PC-3 (cell line): Measurements from ENCODE around the gene KCNH1. TPM values are rescaled to one million over a fixed set of nuclear protein-coding genes. Genes with fewer than 3 reads are reported as not detected.

ENCODE experiments used
- ATAC-seq: fragments of 200-7000 bp; cut with Tn5 transposase; 2 replicates; pipeline ENCODE4 v1.9.1; 2020; ENCODE audit warnings: mild to moderate bottlenecking, moderate library complexity
- BruUV-seq: library from RNA; stranded (reverse); fragments of 400-500 nt; replicated peaks from 2 replicates; lab custom pipeline; 2021; lab: Mats Ljungman, UMichigan
- CTCF ChIA-PET: fragments of 300-600 bp; sonication (Branson Sonifier 250); formaldehyde crosslinking; loops from one replicate; lab custom pipeline; 2022; ENCODE audit warnings: antibody characterized with exemption; lab: Charles Lee
- POLR2A ChIA-PET: fragments of 300-600 bp; sonication (Branson Sonifier 250); formaldehyde crosslinking; loops from one replicate; lab custom pipeline; 2022; ENCODE audit warnings: antibody characterized with exemption; ENCODE audit not compliant: unreplicated experiment; lab: Charles Lee
- DNase-seq: peaks from one replicate; pipeline ENCODE4 v3.0.0-alpha.2; 2015
- H2AFZ ChIP-seq: fragments of 300-600 bp; sonication (generic); 2 replicates; pipeline ENCODE4 v1.6.0; 2016; ENCODE audit warnings: antibody characterized with exemption, low read length
- H3F3A ChIP-seq: fragments of 300-600 bp; sonication (generic); one replicate; pipeline ENCODE4 v1.6.0; 2017; ENCODE audit warnings: antibody characterized with exemption, low read length, control low read depth, mild to moderate bottlenecking; ENCODE audit not compliant: unreplicated experiment
- H3K27ac ChIP-seq: fragments of 300-600 bp; sonication (generic); 2 replicates; pipeline ENCODE4 v1.5.1; 2016; ENCODE audit warnings: mild to moderate bottlenecking, low read length
- H3K27me3 ChIP-seq: fragments of 300-600 bp; sonication (generic); 2 replicates; pipeline ENCODE4 v1.6.1; 2016; ENCODE audit warnings: low read length, mixed read lengths
- H3K36me3 ChIP-seq: fragments of 300-600 bp; sonication (generic); 2 replicates; pipeline ENCODE4 v1.6.1; 2016; ENCODE audit warnings: low read depth, mixed run types, low read length, mixed read lengths
- H3K4me1 ChIP-seq: fragments of 300-600 bp; sonication (generic); 2 replicates; pipeline ENCODE4 v1.5.1; 2016; ENCODE audit warnings: low read length; ENCODE audit not compliant: insufficient read depth
- H3K4me2 ChIP-seq: fragments of 300-600 bp; sonication (generic); 2 replicates; pipeline ENCODE4 v1.6.0; 2016; ENCODE audit warnings: low read length
- H3K4me3 ChIP-seq: fragments of 300-600 bp; sonication (generic); 2 replicates; pipeline ENCODE4 v1.5.1; 2016; ENCODE audit warnings: mild to moderate bottlenecking, low read length, mixed read lengths
- H3K79me2 ChIP-seq: fragments of 300-600 bp; sonication (generic); 2 replicates; pipeline ENCODE4 v1.6.1; 2017; ENCODE audit warnings: low read length, mixed read lengths
- H3K9ac ChIP-seq: fragments of 300-600 bp; sonication (generic); 2 replicates; pipeline ENCODE4 v1.6.0; 2016; ENCODE audit warnings: mild to moderate bottlenecking, low read length
- H3K9me2 ChIP-seq: fragments of 300-600 bp; sonication (generic); replicated peaks from 2 replicates; pipeline ENCODE4 v1.6.1; 2016; ENCODE audit warnings: mixed run types, low read length, mixed read lengths
- H3K9me3 ChIP-seq: fragments of 300-600 bp; sonication (generic); 2 replicates; pipeline ENCODE4 v1.6.1; 2016; ENCODE audit warnings: low read length, mixed read lengths
- H4K20me1 ChIP-seq: fragments of 300-600 bp; sonication (generic); 2 replicates; pipeline ENCODE4 v1.6.1; 2016; ENCODE audit warnings: low read length, mixed read lengths
- EZH2 ChIP-seq: fragments of 300-600 bp; sonication (generic); IDR thresholded peaks from one replicate; pipeline ENCODE4 v1.6.1; 2017; ENCODE audit warnings: antibody characterized with exemption, mild to moderate bottlenecking, low read length; ENCODE audit not compliant: unreplicated experiment
- EZH2phosphoT487 ChIP-seq: fragments of 300-600 bp; sonication (generic); IDR thresholded peaks from 2 replicates; pipeline ENCODE4 v1.6.1; 2018; ENCODE audit warnings: mild to moderate bottlenecking, antibody characterized with exemption, low read length, borderline replicate concordance
- intact Hi-C: fragments of 100-400 bp; cut with micrococcal nuclease; formaldehyde crosslinking; loops from 2 replicates; pipeline ENCODE4 v1.9.0; 2023
- total RNA-seq: library from RNA; depleted of rRNA; stranded (reverse); fragments of >200 nt; gene quantifications from 2 replicates; pipeline ENCODE4 v1.2.3, GENCODE V29; 2014
- TF ChIP-seq, protein P1 (sequence below): fragments of 300-600 bp; sonication (generic); conservative IDR thresholded peaks from 2 replicates; pipeline ENCODE4 v1.5.1; 2017; ENCODE audit warnings: antibody characterized with exemption, low read depth, mild to moderate bottlenecking, low read length

Gene KCNH1
- total RNA-seq, 1 experiment from 2014 or later, result not detected

- H3K36me3 ChIP-seq, result no peaks in the 10 kb centered on the region
- ChIA-PET CTCF (no interaction called here), POLR2A (no interaction called here)
- peaks cover 9% of the 10 kb centered on the region; the same call in 1 of the 2 replicates for H3K27me3 ChIP-seq
- TF ChIP-seq EZH2, result no peak
- TF ChIP-seq EZH2phosphoT487, result no peak
- TF ChIP-seq, protein P1, sequence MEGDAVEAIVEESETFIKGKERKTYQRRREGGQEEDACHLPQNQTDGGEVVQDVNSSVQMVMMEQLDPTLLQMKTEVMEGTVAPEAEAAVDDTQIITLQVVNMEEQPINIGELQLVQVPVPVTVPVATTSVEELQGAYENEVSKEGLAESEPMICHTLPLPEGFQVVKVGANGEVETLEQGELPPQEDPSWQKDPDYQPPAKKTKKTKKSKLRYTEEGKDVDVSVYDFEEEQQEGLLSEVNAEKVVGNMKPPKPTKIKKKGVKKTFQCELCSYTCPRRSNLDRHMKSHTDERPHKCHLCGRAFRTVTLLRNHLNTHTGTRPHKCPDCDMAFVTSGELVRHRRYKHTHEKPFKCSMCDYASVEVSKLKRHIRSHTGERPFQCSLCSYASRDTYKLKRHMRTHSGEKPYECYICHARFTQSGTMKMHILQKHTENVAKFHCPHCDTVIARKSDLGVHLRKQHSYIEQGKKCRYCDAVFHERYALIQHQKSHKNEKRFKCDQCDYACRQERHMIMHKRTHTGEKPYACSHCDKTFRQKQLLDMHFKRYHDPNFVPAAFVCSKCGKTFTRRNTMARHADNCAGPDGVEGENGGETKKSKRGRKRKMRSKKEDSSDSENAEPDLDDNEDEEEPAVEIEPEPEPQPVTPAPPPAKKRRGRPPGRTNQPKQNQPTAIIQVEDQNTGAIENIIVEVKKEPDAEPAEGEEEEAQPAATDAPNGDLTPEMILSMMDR, result no peak
- no peak overlapping the region for H3K27ac ChIP-seq
- H3K4me2 ChIP-seq, result no peak overlapping the region
- H3K9me3 ChIP-seq, result no peaks in the 10 kb centered on the region
- H3K9ac ChIP-seq, result no peak overlapping the region
- BruUV-seq, result no TSS peak
- DNase-seq (no peak), ATAC-seq (no peak)
- intact Hi-C loops, result no loop called here
- H3K79me2 ChIP-seq, result no peaks in the 10 kb centered on the region
- H3K4me1 ChIP-seq, result no peaks in the 10 kb centered on the region
- no peaks in the 10 kb centered on the region for H3F3A ChIP-seq
- no peak overlapping the region for H2AFZ ChIP-seq
- H3K9me2 ChIP-seq, result no peaks in the 10 kb centered on the region
- H3K4me3 ChIP-seq, result no peak overlapping the region
- H4K20me1 ChIP-seq, result no peaks in the 10 kb centered on the region
Measured at GRCh38 chr1:210828996-210829596, 304.9 kb downstream of the KCNH1 start.

DNA sequence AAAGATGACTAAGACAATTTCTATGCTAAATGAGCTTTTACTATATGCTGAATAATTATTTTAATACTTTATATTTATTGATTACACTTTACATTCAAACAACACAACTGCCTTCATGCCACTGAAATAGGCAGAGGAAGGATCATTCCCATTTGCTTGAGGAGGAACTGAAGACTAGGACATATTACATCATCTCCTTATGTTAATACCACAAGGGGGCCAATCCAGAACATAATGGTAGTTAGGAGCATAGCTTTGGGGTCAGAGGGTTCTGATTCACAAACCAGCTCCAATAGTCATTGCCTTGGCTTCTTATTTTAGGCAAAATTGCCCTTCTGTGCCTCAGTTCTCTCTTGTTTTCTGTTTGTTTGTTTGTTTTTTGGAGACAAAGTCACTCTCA lies 306.5 kb downstream of the KCNH1 start:
- H3F3A ChIP-seq, result no peaks in the 10 kb centered on the region
- H3K4me3 ChIP-seq, result no peak overlapping the region
- no peak overlapping the region for H2AFZ ChIP-seq
- H3K4me1 ChIP-seq, result no peaks in the 10 kb centered on the region
- H3K36me3 ChIP-seq, result no peaks in the 10 kb centered on the region
- ChIA-PET POLR2A (no interaction called here), CTCF (no interaction called here)
- H4K20me1 ChIP-seq, result no peaks in the 10 kb centered on the region
- DNase-seq, result no peak
- peaks cover 9% of the 10 kb centered on the region; the same call in 1 of the 2 replicates for H3K27me3 ChIP-seq
- H3K9me3 ChIP-seq, result no peaks in the 10 kb centered on the region
- no peak overlapping the region for H3K9ac ChIP-seq
- TF ChIP-seq EZH2phosphoT487 (no peak), EZH2 (no peak)
- TF ChIP-seq, protein P1, result no peak
- H3K4me2 ChIP-seq, result no peak overlapping the region
- ATAC-seq, result no peak
- no peaks in the 10 kb centered on the region for H3K79me2 ChIP-seq
- no peaks in the 10 kb centered on the region for H3K9me2 ChIP-seq
- intact Hi-C loops, result no loop called here
- BruUV-seq, result no TSS peak
- no peak overlapping the region for H3K27ac ChIP-seq

DNA sequence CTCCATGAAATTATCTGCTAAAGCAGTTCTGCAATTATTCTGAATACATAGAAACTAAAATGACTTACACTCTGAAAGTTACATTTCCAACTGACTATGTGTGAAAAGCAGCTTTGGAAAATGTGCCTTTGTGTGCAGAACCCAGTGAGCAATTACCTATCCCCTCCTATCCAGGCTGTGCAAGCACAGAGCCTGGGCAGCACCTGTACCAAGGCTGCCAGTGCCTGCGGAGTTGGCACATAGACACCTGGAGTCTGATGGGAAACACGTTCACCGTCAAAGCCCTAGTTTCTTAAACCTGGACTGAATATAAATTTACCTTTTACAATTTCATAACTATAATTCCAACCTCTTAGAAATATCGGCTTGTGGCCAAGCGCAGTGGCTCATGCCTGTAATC lies 307.3 kb downstream of the KCNH1 start:
- H3K9me3 ChIP-seq, result no peaks in the 10 kb centered on the region
- intact Hi-C loops, result no loop called here
- H3K4me3 ChIP-seq, result no peak overlapping the region
- H3K27ac ChIP-seq, result no peak overlapping the region
- H3F3A ChIP-seq, result no peaks in the 10 kb centered on the region
- POLR2A ChIA-PET, result no interaction called here
- no TSS peak for BruUV-seq
- H4K20me1 ChIP-seq, result no peaks in the 10 kb centered on the region
- ATAC-seq (no peak), DNase-seq (no peak)
- no peak for TF ChIP-seq EZH2
- TF ChIP-seq, protein P1, result no peak
- no peak for TF ChIP-seq EZH2phosphoT487
- H3K9me2 ChIP-seq, result no peaks in the 10 kb centered on the region
- H3K36me3 ChIP-seq, result no peaks in the 10 kb centered on the region
- peaks cover 9% of the 10 kb centered on the region; the same call in 1 of the 2 replicates for H3K27me3 ChIP-seq
- no peak overlapping the region for H3K9ac ChIP-seq
- no peaks in the 10 kb centered on the region for H3K4me1 ChIP-seq
- no peak overlapping the region for H2AFZ ChIP-seq
- CTCF ChIA-PET, result no interaction called here
- H3K4me2 ChIP-seq, result no peak overlapping the region
- H3K79me2 ChIP-seq, result no peaks in the 10 kb centered on the region
